22Rv1 (cell line): Measurements from ENCODE around the gene ABCD3.

ENCODE experiments used
- ZFX ChIP-seq: fragments of 450-650 bp; IDR thresholded peaks from 2 replicates; pipeline ENCODE4 v1.6.1; 2017; ENCODE audit warnings: antibody characterized with exemption, borderline replicate concordance
- TF ChIP-seq, protein P1 (sequence below): fragments of 450-650 bp; IDR thresholded peaks from 2 replicates; pipeline ENCODE4 v1.5.1; 2017; ENCODE audit warnings: mild to moderate bottlenecking

GRCh38 chr1:94440088-94440487 lies 21.9 kb downstream of the ABCD3 start:
- TF ChIP-seq, protein P1, sequence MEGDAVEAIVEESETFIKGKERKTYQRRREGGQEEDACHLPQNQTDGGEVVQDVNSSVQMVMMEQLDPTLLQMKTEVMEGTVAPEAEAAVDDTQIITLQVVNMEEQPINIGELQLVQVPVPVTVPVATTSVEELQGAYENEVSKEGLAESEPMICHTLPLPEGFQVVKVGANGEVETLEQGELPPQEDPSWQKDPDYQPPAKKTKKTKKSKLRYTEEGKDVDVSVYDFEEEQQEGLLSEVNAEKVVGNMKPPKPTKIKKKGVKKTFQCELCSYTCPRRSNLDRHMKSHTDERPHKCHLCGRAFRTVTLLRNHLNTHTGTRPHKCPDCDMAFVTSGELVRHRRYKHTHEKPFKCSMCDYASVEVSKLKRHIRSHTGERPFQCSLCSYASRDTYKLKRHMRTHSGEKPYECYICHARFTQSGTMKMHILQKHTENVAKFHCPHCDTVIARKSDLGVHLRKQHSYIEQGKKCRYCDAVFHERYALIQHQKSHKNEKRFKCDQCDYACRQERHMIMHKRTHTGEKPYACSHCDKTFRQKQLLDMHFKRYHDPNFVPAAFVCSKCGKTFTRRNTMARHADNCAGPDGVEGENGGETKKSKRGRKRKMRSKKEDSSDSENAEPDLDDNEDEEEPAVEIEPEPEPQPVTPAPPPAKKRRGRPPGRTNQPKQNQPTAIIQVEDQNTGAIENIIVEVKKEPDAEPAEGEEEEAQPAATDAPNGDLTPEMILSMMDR = no peak
- no peak for TF ChIP-seq ZFX
